ENCODE data around the gene YWHAQ.
A peak's percentile ranks its signal among the peaks of the same experiment; 100 is the strongest.
"Not testable (repeated sequence)": the region's sequence is repeated elsewhere in the genome, so short reads cannot be mapped to it uniquely, and the experiment has no call there.

YWHAQ gene

GRCh38 chr2:9631878-9632700 is 1.3 kb upstream of the YWHAQ start:
- H3K27me3 Mint-ChIP-seq: peaks cover 2% of the 10 kb centered on the region
- DNase-seq (ENCODE audit: low spot score in 2 of 2): no peak
- peak overlapping the region; percentile 64 for H3K4me3 Mint-ChIP-seq
- peaks cover 9% of the 10 kb centered on the region for H3K36me3 Mint-ChIP-seq
- no peak for ATAC-seq (ENCODE audit: low read depth)
- H3K9me3 Mint-ChIP-seq: no peaks in the 10 kb centered on the region
- H3K4me1 Mint-ChIP-seq: peaks cover 20% of the 10 kb centered on the region
- peak overlapping the region; percentile 94 for H3K27ac Mint-ChIP-seq

GRCh38 chr2:9631553-9631819 is 689 bp upstream of the YWHAQ start:
- peaks cover 26% of the 10 kb centered on the region for H3K4me1 Mint-ChIP-seq
- peaks cover 11% of the 10 kb centered on the region for H3K36me3 Mint-ChIP-seq
- peak overlapping the region; percentile 92 for H3K4me3 Mint-ChIP-seq
- DNase-seq (ENCODE audit: low spot score in 2 of 2) (no peak), ATAC-seq (ENCODE audit: low read depth) (no peak)
- peaks cover 1% of the 10 kb centered on the region for H3K27me3 Mint-ChIP-seq
- H3K9me3 Mint-ChIP-seq: no peaks in the 10 kb centered on the region
- H3K27ac Mint-ChIP-seq: peak overlapping the region; percentile 94

DNA sequence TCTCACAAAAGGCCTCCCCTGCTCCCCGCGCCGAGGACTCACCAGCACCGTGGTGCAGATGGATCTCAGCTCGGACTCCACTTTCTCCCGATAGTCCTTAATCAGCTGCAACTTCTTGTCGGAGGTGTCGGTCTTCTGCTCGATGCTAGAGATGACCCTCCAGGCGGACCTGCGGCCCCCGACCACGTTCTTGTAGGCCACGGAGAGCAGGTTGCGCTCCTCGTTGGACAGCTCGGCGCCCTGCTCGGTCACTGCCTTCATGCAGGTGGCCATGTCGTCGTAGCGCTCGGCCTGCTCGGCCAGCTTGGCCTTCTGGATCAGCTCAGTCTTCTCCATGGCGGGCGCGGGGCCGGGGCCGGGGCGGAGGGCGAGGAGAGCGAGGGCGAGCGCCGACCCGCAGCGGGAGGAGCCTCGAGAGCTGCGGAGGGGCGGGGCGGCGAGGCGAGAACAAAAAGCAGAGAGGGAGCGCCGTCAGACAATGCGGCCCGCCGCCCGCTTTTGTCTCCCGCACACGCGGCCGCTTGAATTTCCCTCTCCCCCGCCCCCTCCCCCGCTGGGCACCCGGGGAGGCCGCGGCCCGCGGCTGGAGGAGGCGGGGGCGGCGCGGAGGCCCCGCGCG is 571 bp downstream of the YWHAQ start:
- H3K27ac Mint-ChIP-seq: peak overlapping the region; percentile 94
- H3K27me3 Mint-ChIP-seq: no peaks in the 10 kb centered on the region
- peaks cover 11% of the 10 kb centered on the region for H3K36me3 Mint-ChIP-seq
- H3K9me3 Mint-ChIP-seq: no peaks in the 10 kb centered on the region
- peaks cover 31% of the 10 kb centered on the region for H3K4me1 Mint-ChIP-seq
- peak overlapping the region; percentile 92 for H3K4me3 Mint-ChIP-seq
- DNase-seq (ENCODE audit: low spot score in 2 of 2) (peak; percentile 54 to 71), ATAC-seq (ENCODE audit: low read depth) (peak; percentile 48)

DNA sequence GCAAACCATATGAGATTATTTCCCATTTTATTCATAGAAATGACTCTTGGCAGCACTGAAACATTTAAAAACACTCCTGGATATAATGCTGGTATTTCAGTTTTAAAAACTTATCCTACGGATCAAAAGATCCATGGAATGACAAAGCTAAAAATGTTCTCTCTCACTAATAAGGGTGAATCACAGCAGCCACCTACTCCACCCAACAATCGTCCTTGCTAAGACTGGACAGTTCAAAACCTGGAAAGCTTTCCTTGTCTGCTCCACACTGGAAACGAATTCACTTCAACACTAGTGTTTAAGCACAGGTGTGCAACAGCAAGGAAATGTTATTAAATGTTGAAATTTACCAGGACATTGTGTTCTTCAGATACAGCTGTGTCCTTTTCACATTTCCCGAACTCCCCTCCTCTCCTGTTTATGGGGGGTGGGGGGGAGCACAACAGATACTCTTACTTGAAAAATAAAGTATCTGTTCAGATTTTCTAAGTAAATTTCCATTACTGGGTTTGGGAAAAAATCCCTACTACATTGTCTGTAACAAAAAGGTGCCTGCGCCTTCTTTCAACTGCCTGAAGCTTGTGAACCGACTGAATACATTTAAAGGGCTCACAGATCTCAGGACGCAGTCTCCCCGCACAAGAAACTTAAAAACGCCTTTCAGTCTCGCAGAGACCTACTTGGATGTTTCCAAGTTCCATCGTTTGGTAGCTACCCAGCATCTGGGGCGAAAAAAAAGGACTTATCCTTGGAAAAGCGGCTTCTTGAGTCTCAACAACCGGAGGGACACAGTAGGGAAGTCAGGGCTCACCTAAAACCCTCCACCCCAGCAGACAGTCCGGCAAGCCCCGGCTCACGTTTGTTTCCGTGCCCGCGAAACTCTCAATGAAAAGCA is 1.3 kb downstream of the YWHAQ start:
- H3K9me3 Mint-ChIP-seq: no peaks in the 10 kb centered on the region
- no peaks in the 10 kb centered on the region for H3K27me3 Mint-ChIP-seq
- H3K4me1 Mint-ChIP-seq: peaks cover 31% of the 10 kb centered on the region
- DNase-seq (ENCODE audit: low spot score in 2 of 2) (no peak), ATAC-seq (ENCODE audit: low read depth) (no peak)
- peak overlapping the region; percentile 94 for H3K27ac Mint-ChIP-seq
- H3K4me3 Mint-ChIP-seq: peak overlapping the region; percentile 92
- H3K36me3 Mint-ChIP-seq: peaks cover 11% of the 10 kb centered on the region

GRCh38 chr2:9627310-9627709 is 3.5 kb downstream of the YWHAQ start:
- no peak overlapping the region for H3K4me3 Mint-ChIP-seq
- no peaks in the 10 kb centered on the region for H3K27me3 Mint-ChIP-seq
- H3K9me3 Mint-ChIP-seq: no peaks in the 10 kb centered on the region
- H3K36me3 Mint-ChIP-seq: peaks cover 17% of the 10 kb centered on the region
- peaks cover 36% of the 10 kb centered on the region for H3K4me1 Mint-ChIP-seq
- H3K27ac Mint-ChIP-seq: no peak overlapping the region
- no peak for DNase-seq (ENCODE audit: low spot score in 2 of 2)
- ATAC-seq (ENCODE audit: low read depth): no peak

DNA sequence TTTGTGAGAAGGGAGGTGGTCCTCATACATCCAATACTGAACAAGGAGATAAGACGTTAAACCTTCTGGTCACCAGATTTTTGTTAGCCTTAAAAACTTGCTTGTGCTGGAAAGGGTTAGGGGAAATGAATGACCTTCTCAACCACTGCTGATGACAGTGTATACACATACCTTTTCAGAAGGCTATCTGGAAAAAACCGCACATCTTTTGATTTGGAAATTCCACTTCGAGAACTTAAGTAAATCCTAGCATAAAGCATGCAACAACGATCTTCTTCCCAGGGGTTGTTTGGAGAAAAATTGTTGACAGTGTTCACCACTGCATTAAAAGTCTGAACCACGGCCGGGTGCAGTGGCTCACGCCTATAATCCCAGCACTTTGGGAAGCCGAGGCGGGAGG is 7.6 kb downstream of the YWHAQ start:
- Mint-ChIP-seq H3K4me1 (peaks cover 46% of the 10 kb centered on the region), H3K27ac (no peak overlapping the region), H3K36me3 (peaks cover 27% of the 10 kb centered on the region), H3K4me3 (no peak overlapping the region), H3K27me3 (no peaks in the 10 kb centered on the region), H3K9me3 (no peaks in the 10 kb centered on the region)
- ATAC-seq (ENCODE audit: low read depth): no peak
- DNase-seq (ENCODE audit: low spot score in 2 of 2): no peak

- H3K4me3 Mint-ChIP-seq; H3K27ac Mint-ChIP-seq; DNase-seq (ENCODE audit: low spot score in 2 of 2); H3K9me3 Mint-ChIP-seq; H3K27me3 Mint-ChIP-seq; ATAC-seq (ENCODE audit: low read depth): not testable (repeated sequence)
- peaks cover 24% of the 10 kb centered on the region for H3K36me3 Mint-ChIP-seq
- peaks cover 39% of the 10 kb centered on the region for H3K4me1 Mint-ChIP-seq
Measured at GRCh38 chr2:9621655-9622054, 9.1 kb downstream of the YWHAQ start.

DNA sequence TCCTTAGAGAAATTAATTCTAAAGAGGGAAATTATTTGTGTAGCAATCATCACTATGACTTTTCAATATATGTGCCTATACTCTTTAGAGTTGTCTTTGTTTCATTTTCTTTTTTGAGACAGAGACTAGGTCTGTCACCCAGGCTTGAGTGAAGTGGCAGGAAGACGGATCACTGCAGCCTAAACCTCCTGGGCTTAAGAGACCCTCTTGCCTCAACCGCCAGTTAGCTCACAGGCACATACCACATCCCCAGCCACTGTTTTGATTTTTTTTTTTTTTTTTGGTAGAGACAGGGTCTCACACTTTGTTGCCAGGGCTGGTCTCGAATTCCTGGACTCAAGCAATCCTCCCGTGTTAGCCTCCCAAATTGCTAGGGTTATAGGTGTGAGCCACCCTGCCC is 12.4 kb downstream of the YWHAQ start:
- Mint-ChIP-seq H3K36me3 (peaks cover 28% of the 10 kb centered on the region), H3K9me3 (no peaks in the 10 kb centered on the region), H3K4me1 (peaks cover 55% of the 10 kb centered on the region), H3K27me3 (no peaks in the 10 kb centered on the region), H3K4me3 (no peak overlapping the region), H3K27ac (no peak overlapping the region)
- ATAC-seq (ENCODE audit: low read depth) (peak; percentile 55), DNase-seq (ENCODE audit: low spot score in 2 of 2) (no peak)

DNA sequence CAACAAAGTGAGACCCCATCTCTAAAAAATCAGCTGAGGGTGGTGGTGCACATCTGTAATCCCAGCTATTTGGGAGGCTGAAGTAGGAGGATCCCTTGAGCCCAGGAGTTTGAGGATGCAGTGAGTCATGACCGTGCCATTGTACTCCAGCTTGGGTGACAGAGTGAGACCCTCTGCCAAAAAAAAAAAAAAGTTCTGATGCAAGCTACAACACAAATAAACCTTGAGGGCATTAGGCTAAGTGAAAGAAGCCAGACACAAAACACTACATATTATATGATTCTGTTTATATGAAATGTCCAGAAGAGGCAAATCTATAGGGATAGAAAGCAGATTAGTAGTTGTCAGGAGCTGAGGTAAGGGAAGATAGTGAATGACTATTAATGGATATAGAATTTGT is 13.0 kb downstream of the YWHAQ start:
- Mint-ChIP-seq H3K9me3 (no peaks in the 10 kb centered on the region), H3K27ac (no peak overlapping the region), H3K27me3 (no peaks in the 10 kb centered on the region), H3K4me1 (peaks cover 59% of the 10 kb centered on the region), H3K4me3 (no peak overlapping the region), H3K36me3 (peaks cover 27% of the 10 kb centered on the region)
- ATAC-seq (ENCODE audit: low read depth) (no peak), DNase-seq (ENCODE audit: low spot score in 2 of 2) (no peak)

- Mint-ChIP-seq H3K9me3 (no peaks in the 10 kb centered on the region), H3K4me1 (peaks cover 63% of the 10 kb centered on the region), H3K27me3 (no peaks in the 10 kb centered on the region), H3K27ac (no peak overlapping the region), H3K4me3 (no peak overlapping the region), H3K36me3 (peaks cover 27% of the 10 kb centered on the region)
- ATAC-seq (ENCODE audit: low read depth) (no peak), DNase-seq (ENCODE audit: low spot score in 2 of 2) (no peak)
Measured at GRCh38 chr2:9617296-9617695, 13.5 kb downstream of the YWHAQ start.

GRCh38 chr2:9614562-9614961 is 16.2 kb downstream of the YWHAQ start:
- H3K4me1 Mint-ChIP-seq: peaks cover 62% of the 10 kb centered on the region
- H3K36me3 Mint-ChIP-seq: peaks cover 20% of the 10 kb centered on the region
- H3K9me3 Mint-ChIP-seq: no peaks in the 10 kb centered on the region
- H3K4me3 Mint-ChIP-seq: no peak overlapping the region
- H3K27me3 Mint-ChIP-seq: no peaks in the 10 kb centered on the region
- H3K27ac Mint-ChIP-seq: peak overlapping the region; percentile 76
- ATAC-seq (ENCODE audit: low read depth) (no peak), DNase-seq (ENCODE audit: low spot score in 2 of 2) (no peak)

- Mint-ChIP-seq H3K4me3 (no peak overlapping the region), H3K9me3 (no peaks in the 10 kb centered on the region), H3K4me1 (peaks cover 64% of the 10 kb centered on the region), H3K27ac (no peak overlapping the region), H3K27me3 (no peaks in the 10 kb centered on the region), H3K36me3 (peaks cover 20% of the 10 kb centered on the region)
- DNase-seq (ENCODE audit: low spot score in 2 of 2): no peak
- ATAC-seq (ENCODE audit: low read depth): no peak
Measured at GRCh38 chr2:9613291-9613690, 17.5 kb downstream of the YWHAQ start.

DNA sequence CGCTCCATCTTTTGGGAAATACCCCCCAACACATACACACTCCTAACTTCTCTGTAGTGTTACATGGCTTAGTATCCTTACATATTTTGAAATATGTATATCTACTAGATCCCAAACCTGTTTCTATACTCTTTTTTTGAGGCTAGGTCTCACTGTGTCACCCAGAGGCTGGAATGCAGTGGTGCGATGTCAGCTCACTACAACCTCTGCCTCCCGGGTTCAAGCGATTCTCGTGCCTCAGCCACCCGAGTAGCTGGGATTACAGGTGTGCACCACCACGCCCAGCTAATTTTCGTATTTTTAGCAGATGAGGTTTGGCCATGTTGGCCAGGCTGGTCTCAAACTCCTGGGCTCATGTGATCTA is 19.3 kb downstream of the YWHAQ start:
- H3K9me3 Mint-ChIP-seq; H3K4me3 Mint-ChIP-seq; DNase-seq (ENCODE audit: low spot score in 2 of 2); ATAC-seq (ENCODE audit: low read depth); H3K27me3 Mint-ChIP-seq: not testable (repeated sequence)
- H3K36me3 Mint-ChIP-seq: peaks cover 13% of the 10 kb centered on the region
- H3K27ac Mint-ChIP-seq: peak overlapping the region; percentile 19
- peaks cover 62% of the 10 kb centered on the region for H3K4me1 Mint-ChIP-seq

Data from memory B cell (primary cell).